ENCODE measurements around the gene ETV3. TPM values are rescaled to one million over a fixed set of nuclear protein-coding genes. Genes with fewer than 3 reads are reported as not detected.

The ETV3 gene
- total and polyA plus RNA-seq, 10 of the 15 experiments (the other 5 are each of a cell fraction or from before 2014, with no cell fraction given), result 1.7 to 13.8 (median 7.2) TPM

GRCh38 chr1:157146244-157146643 is 8.0 kb upstream of the ETV3 start:
- no peak for TF ChIP-seq YBX1 (IDR thresholded peaks at IDR 0.05)
- no peak overlapping the region for H3K27ac ChIP-seq (ENCODE audit: control insufficient read depth, insufficient read depth)
- H4K20me1 ChIP-seq (ENCODE audit: control insufficient read depth, insufficient read depth), result no peaks in the 10 kb centered on the region
- 32% methylated on average over 3 of the region's 3 CpGs for WGBS (ENCODE audit: insufficient coverage, insufficient replicate concordance, low lambda C conversion rate, missing lambda C conversion rate)
- ChIA-PET RAD21 (ENCODE audit: unreplicated experiment) (interaction anchor here (1.4 to 14.0 kb wide), 3 partner anchors 10 to 57 kb away, joined by 4 to 442 read pairs (median 9); no protein-coding TSS in a partner anchor), POLR2A (no interaction called here), CTCF (interaction anchor here (1.8 to 18.4 kb wide), 3 partner anchors 11 to 61 kb away, joined by 4 to 715 read pairs (median 27); no protein-coding TSS in a partner anchor), SMC1A (ENCODE audit: uncharacterized antibody, unreplicated experiment) (interaction anchor here (1.1 to 14.0 kb wide), 4 partner anchors 10 to 76 kb away, joined by 3 to 383 read pairs (median 15); no protein-coding TSS in a partner anchor)
- H3K4me3 ChIP-seq, result no peak overlapping the region
- H2AFZ ChIP-seq (ENCODE audit: control insufficient read depth, low read depth, low read length), result no peak overlapping the region
- ATAC-seq (no peak), DNase-seq (ENCODE audit: low read depth, low spot score) (no peak), FAIRE-seq (no peak)
- in situ Hi-C loops (cut with MboI) (no loop called here), intact Hi-C loops (cut with micrococcal nuclease; ENCODE audit: unreplicated experiment) (no loop called here)
- no peak overlapping the region for H3K4me2 ChIP-seq (ENCODE audit: control insufficient read depth, insufficient read depth)
- no peaks in the 10 kb centered on the region; the same call in 1 of the 2 replicates for H3K4me1 ChIP-seq (ENCODE audit: control insufficient read depth, insufficient read depth, low read length)
- H3K9me3 ChIP-seq (replicated peaks; ENCODE audit: control insufficient read depth, insufficient read depth, low read length), result no peaks in the 10 kb centered on the region
- no peaks in the 10 kb centered on the region for H3K36me3 ChIP-seq (ENCODE audit: control insufficient read depth in 2 of 2, insufficient read depth in 2 of 2, low read length in 1 of 2)
- no peak overlapping the region for H3K9ac ChIP-seq (ENCODE audit: control insufficient read depth, insufficient read depth, low read length)
- H3K27me3 ChIP-seq (replicated peaks in 1 of 2; ENCODE audit: control insufficient read depth in 2 of 2, insufficient read depth in 2 of 2, low read length in 1 of 2), result no peaks in the 10 kb centered on the region
- no peaks in the 10 kb centered on the region for H3K79me2 ChIP-seq (ENCODE audit: control insufficient read depth, insufficient read depth, low read length)
- BruUV-seq (replicated peaks), result no TSS peak

GRCh38 chr1:157145076-157145475 is 6.9 kb upstream of the ETV3 start:
- Histone ChIP-seq H3K79me2 (ENCODE audit: control insufficient read depth, insufficient read depth, low read length) (no peaks in the 10 kb centered on the region), H3K4me3 (no peak overlapping the region), H3K27ac (ENCODE audit: control insufficient read depth, insufficient read depth) (no peak overlapping the region), H3K9ac (ENCODE audit: control insufficient read depth, insufficient read depth, low read length) (no peak overlapping the region), H3K4me2 (ENCODE audit: control insufficient read depth, insufficient read depth) (no peak overlapping the region), H2AFZ (ENCODE audit: control insufficient read depth, low read depth, low read length) (no peak overlapping the region), H3K36me3 (ENCODE audit: control insufficient read depth in 2 of 2, insufficient read depth in 2 of 2, low read length in 1 of 2) (no peaks in the 10 kb centered on the region), H3K4me1 (ENCODE audit: control insufficient read depth, insufficient read depth, low read length) (no peaks in the 10 kb centered on the region; the same call in 1 of the 2 replicates), H3K9me3 (replicated peaks; ENCODE audit: control insufficient read depth, insufficient read depth, low read length) (no peaks in the 10 kb centered on the region), H3K27me3 (replicated peaks in 1 of 2; ENCODE audit: control insufficient read depth in 2 of 2, insufficient read depth in 2 of 2, low read length in 1 of 2) (no peaks in the 10 kb centered on the region), H4K20me1 (ENCODE audit: control insufficient read depth, insufficient read depth) (no peaks in the 10 kb centered on the region)
- RAD21 ChIA-PET (ENCODE audit: unreplicated experiment), result interaction anchor here (1.4 to 14.0 kb wide), 2 partner anchors 11 to 56 kb away, joined by 4 to 442 read pairs; no protein-coding TSS in a partner anchor
- BruUV-seq (replicated peaks), result no TSS peak
- SMC1A ChIA-PET (ENCODE audit: uncharacterized antibody, unreplicated experiment), result no interaction called here
- intact Hi-C loops (cut with micrococcal nuclease; ENCODE audit: unreplicated experiment) (no loop called here), in situ Hi-C loops (cut with MboI) (no loop called here)
- no peak for ATAC-seq
- CTCF ChIA-PET, result interaction anchor here (1.0 to 1.8 kb wide), 2 partner anchors 16 to 55 kb away, joined by 3 to 4 read pairs; no protein-coding TSS in a partner anchor
- FAIRE-seq, result no peak
- DNase-seq (ENCODE audit: low read depth, low spot score), result no peak
- TF ChIP-seq USF2 (IDR thresholded peaks at IDR 0.05; ENCODE audit: borderline replicate concordance, low read depth, low read length), result no peak
- WGBS (ENCODE audit: insufficient coverage, insufficient replicate concordance, low lambda C conversion rate, missing lambda C conversion rate), result 0% methylated on average over 1 of the region's 1 CpG
- POLR2A ChIA-PET, result interaction anchor here (0.6 kb wide), 1 partner anchor 424 kb away, joined by 3 read pairs; no protein-coding TSS in a partner anchor

Data from GM12878 (cell line).